ENCODE data around the gene FHOD3.

The FHOD3 gene

GRCh38 chr18:36476433-36476832, 178.9 kb downstream of the FHOD3 start:
- Histone ChIP-seq H3K9me3 (ENCODE audit: control insufficient read depth, low read depth, low read length) (no peaks in the 10 kb centered on the region), H3K27ac (ENCODE audit: low read length) (no peak overlapping the region), H3K4me1 (ENCODE audit: control insufficient read depth, low read depth, low read length) (peaks cover 28% of the 10 kb centered on the region), H3K36me3 (ENCODE audit: control insufficient read depth, low read depth, low read length) (no peaks in the 10 kb centered on the region), H3K9ac (ENCODE audit: low read length) (no peak overlapping the region), H3K27me3 (ENCODE audit: control insufficient read depth, insufficient read depth, low read length) (no peaks in the 10 kb centered on the region), H3K4me3 (ENCODE audit: low read length) (no peak overlapping the region)

- H3K27me3 ChIP-seq (ENCODE audit: control insufficient read depth, insufficient read depth, low read length): no peaks in the 10 kb centered on the region
- no peak overlapping the region for H3K9ac ChIP-seq (ENCODE audit: low read length)
- H3K4me3 ChIP-seq (ENCODE audit: low read length): no peak overlapping the region
- no peaks in the 10 kb centered on the region for H3K36me3 ChIP-seq (ENCODE audit: control insufficient read depth, low read depth, low read length)
- H3K27ac ChIP-seq (ENCODE audit: low read length): no peak overlapping the region
- no peaks in the 10 kb centered on the region for H3K9me3 ChIP-seq (ENCODE audit: control insufficient read depth, low read depth, low read length)
- H3K4me1 ChIP-seq (ENCODE audit: control insufficient read depth, low read depth, low read length): peaks cover 38% of the 10 kb centered on the region
Measured at GRCh38 chr18:36477776-36478175, 180.3 kb downstream of the FHOD3 start.

GRCh38 chr18:36481201-36481657, 183.7 kb downstream of the FHOD3 start:
- Histone ChIP-seq H3K9ac (ENCODE audit: low read length) (peak overlapping the region; percentile 2), H3K4me3 (ENCODE audit: low read length) (peak overlapping the region; percentile 17), H3K36me3 (ENCODE audit: control insufficient read depth, low read depth, low read length) (no peaks in the 10 kb centered on the region), H3K9me3 (ENCODE audit: control insufficient read depth, low read depth, low read length) (no peaks in the 10 kb centered on the region), H3K27ac (ENCODE audit: low read length) (peak overlapping the region; percentile 43), H3K27me3 (ENCODE audit: control insufficient read depth, insufficient read depth, low read length) (no peaks in the 10 kb centered on the region), H3K4me1 (ENCODE audit: control insufficient read depth, low read depth, low read length) (peaks cover 44% of the 10 kb centered on the region)

- Histone ChIP-seq H3K4me3 (ENCODE audit: low read length) (peak overlapping the region; percentile 17), H3K36me3 (ENCODE audit: control insufficient read depth, low read depth, low read length) (no peaks in the 10 kb centered on the region), H3K27ac (ENCODE audit: low read length) (peak overlapping the region; percentile 43), H3K9ac (ENCODE audit: low read length) (peak overlapping the region; percentile 2), H3K9me3 (ENCODE audit: control insufficient read depth, low read depth, low read length) (no peaks in the 10 kb centered on the region), H3K27me3 (ENCODE audit: control insufficient read depth, insufficient read depth, low read length) (no peaks in the 10 kb centered on the region), H3K4me1 (ENCODE audit: control insufficient read depth, low read depth, low read length) (peaks cover 44% of the 10 kb centered on the region)
Measured at GRCh38 chr18:36481935-36482334, 184.4 kb downstream of the FHOD3 start.

GRCh38 chr18:36484591-36484990, 187.1 kb downstream of the FHOD3 start:
- H3K4me3 ChIP-seq (ENCODE audit: low read length): no peak overlapping the region
- no peaks in the 10 kb centered on the region for H3K36me3 ChIP-seq (ENCODE audit: control insufficient read depth, low read depth, low read length)
- H3K27me3 ChIP-seq (ENCODE audit: control insufficient read depth, insufficient read depth, low read length): no peaks in the 10 kb centered on the region
- H3K27ac ChIP-seq (ENCODE audit: low read length): no peak overlapping the region
- H3K4me1 ChIP-seq (ENCODE audit: control insufficient read depth, low read depth, low read length): peaks cover 36% of the 10 kb centered on the region
- no peaks in the 10 kb centered on the region for H3K9me3 ChIP-seq (ENCODE audit: control insufficient read depth, low read depth, low read length)
- H3K9ac ChIP-seq (ENCODE audit: low read length): no peak overlapping the region

GRCh38 chr18:36485772-36486171, 188.3 kb downstream of the FHOD3 start:
- H3K9ac ChIP-seq (ENCODE audit: low read length): no peak overlapping the region
- peaks cover 25% of the 10 kb centered on the region for H3K4me1 ChIP-seq (ENCODE audit: control insufficient read depth, low read depth, low read length)
- no peaks in the 10 kb centered on the region for H3K36me3 ChIP-seq (ENCODE audit: control insufficient read depth, low read depth, low read length)
- no peaks in the 10 kb centered on the region for H3K9me3 ChIP-seq (ENCODE audit: control insufficient read depth, low read depth, low read length)
- no peak overlapping the region for H3K27ac ChIP-seq (ENCODE audit: low read length)
- no peaks in the 10 kb centered on the region for H3K27me3 ChIP-seq (ENCODE audit: control insufficient read depth, insufficient read depth, low read length)
- no peak overlapping the region for H3K4me3 ChIP-seq (ENCODE audit: low read length)

GRCh38 chr18:36488131-36488530, 190.6 kb downstream of the FHOD3 start:
- peaks cover 3% of the 10 kb centered on the region for H3K4me1 ChIP-seq (ENCODE audit: control insufficient read depth, low read depth, low read length)
- no peaks in the 10 kb centered on the region for H3K9me3 ChIP-seq (ENCODE audit: control insufficient read depth, low read depth, low read length)
- H3K9ac ChIP-seq (ENCODE audit: low read length): no peak overlapping the region
- H3K4me3 ChIP-seq (ENCODE audit: low read length): no peak overlapping the region
- no peaks in the 10 kb centered on the region for H3K36me3 ChIP-seq (ENCODE audit: control insufficient read depth, low read depth, low read length)
- no peaks in the 10 kb centered on the region for H3K27me3 ChIP-seq (ENCODE audit: control insufficient read depth, insufficient read depth, low read length)
- H3K27ac ChIP-seq (ENCODE audit: low read length): no peak overlapping the region

- H3K4me3 ChIP-seq (ENCODE audit: low read length): no peak overlapping the region
- peaks cover 14% of the 10 kb centered on the region for H3K4me1 ChIP-seq (ENCODE audit: control insufficient read depth, low read depth, low read length)
- H3K27me3 ChIP-seq (ENCODE audit: control insufficient read depth, insufficient read depth, low read length): no peaks in the 10 kb centered on the region
- H3K27ac ChIP-seq (ENCODE audit: low read length): no peak overlapping the region
- H3K36me3 ChIP-seq (ENCODE audit: control insufficient read depth, low read depth, low read length): no peaks in the 10 kb centered on the region
- H3K9ac ChIP-seq (ENCODE audit: low read length): no peak overlapping the region
- no peaks in the 10 kb centered on the region for H3K9me3 ChIP-seq (ENCODE audit: control insufficient read depth, low read depth, low read length)
Measured at GRCh38 chr18:36490897-36491296, 193.4 kb downstream of the FHOD3 start.

- H3K36me3 ChIP-seq (ENCODE audit: control insufficient read depth, low read depth, low read length): no peaks in the 10 kb centered on the region
- no peaks in the 10 kb centered on the region for H3K9me3 ChIP-seq (ENCODE audit: control insufficient read depth, low read depth, low read length)
- no peak overlapping the region for H3K9ac ChIP-seq (ENCODE audit: low read length)
- no peak overlapping the region for H3K4me3 ChIP-seq (ENCODE audit: low read length)
- no peaks in the 10 kb centered on the region for H3K27me3 ChIP-seq (ENCODE audit: control insufficient read depth, insufficient read depth, low read length)
- no peak overlapping the region for H3K27ac ChIP-seq (ENCODE audit: low read length)
- peaks cover 14% of the 10 kb centered on the region for H3K4me1 ChIP-seq (ENCODE audit: control insufficient read depth, low read depth, low read length)
Measured at GRCh38 chr18:36492604-36493329, 195.3 kb downstream of the FHOD3 start.

GRCh38 chr18:36493349-36494159, 196.0 kb downstream of the FHOD3 start:
- H3K27me3 ChIP-seq (ENCODE audit: control insufficient read depth, insufficient read depth, low read length): no peaks in the 10 kb centered on the region
- peaks cover 14% of the 10 kb centered on the region for H3K4me1 ChIP-seq (ENCODE audit: control insufficient read depth, low read depth, low read length)
- H3K36me3 ChIP-seq (ENCODE audit: control insufficient read depth, low read depth, low read length): no peaks in the 10 kb centered on the region
- H3K4me3 ChIP-seq (ENCODE audit: low read length): no peak overlapping the region
- no peak overlapping the region for H3K27ac ChIP-seq (ENCODE audit: low read length)
- H3K9me3 ChIP-seq (ENCODE audit: control insufficient read depth, low read depth, low read length): no peaks in the 10 kb centered on the region
- no peak overlapping the region for H3K9ac ChIP-seq (ENCODE audit: low read length)

- no peak overlapping the region for H3K4me3 ChIP-seq (ENCODE audit: low read length)
- H3K36me3 ChIP-seq (ENCODE audit: control insufficient read depth, low read depth, low read length): no peaks in the 10 kb centered on the region
- no peak overlapping the region for H3K27ac ChIP-seq (ENCODE audit: low read length)
- no peak overlapping the region for H3K9ac ChIP-seq (ENCODE audit: low read length)
- no peaks in the 10 kb centered on the region for H3K27me3 ChIP-seq (ENCODE audit: control insufficient read depth, insufficient read depth, low read length)
- peaks cover 14% of the 10 kb centered on the region for H3K4me1 ChIP-seq (ENCODE audit: control insufficient read depth, low read depth, low read length)
- H3K9me3 ChIP-seq (ENCODE audit: control insufficient read depth, low read depth, low read length): no peaks in the 10 kb centered on the region
Measured at GRCh38 chr18:36494160-36494437, 196.6 kb downstream of the FHOD3 start.

- Histone ChIP-seq H3K9me3 (ENCODE audit: control insufficient read depth, low read depth, low read length) (no peaks in the 10 kb centered on the region), H3K4me3 (ENCODE audit: low read length) (no peak overlapping the region), H3K4me1 (ENCODE audit: control insufficient read depth, low read depth, low read length) (peaks cover 14% of the 10 kb centered on the region), H3K36me3 (ENCODE audit: control insufficient read depth, low read depth, low read length) (no peaks in the 10 kb centered on the region), H3K27ac (ENCODE audit: low read length) (no peak overlapping the region), H3K9ac (ENCODE audit: low read length) (no peak overlapping the region), H3K27me3 (ENCODE audit: control insufficient read depth, insufficient read depth, low read length) (no peaks in the 10 kb centered on the region)
Measured at GRCh38 chr18:36496022-36496421, 198.5 kb downstream of the FHOD3 start.

Data from iPS-18a (cell line).